NCI-H226 (cell line): ENCODE results near the gene STX1A.
A peak's percentile ranks its signal among the peaks of the same experiment; 100 is the strongest.

Experiments
- DNase-seq: peaks from one replicate; pipeline ENCODE4 v3.0.0-alpha.2; 2015

Gene STX1A

DNA sequence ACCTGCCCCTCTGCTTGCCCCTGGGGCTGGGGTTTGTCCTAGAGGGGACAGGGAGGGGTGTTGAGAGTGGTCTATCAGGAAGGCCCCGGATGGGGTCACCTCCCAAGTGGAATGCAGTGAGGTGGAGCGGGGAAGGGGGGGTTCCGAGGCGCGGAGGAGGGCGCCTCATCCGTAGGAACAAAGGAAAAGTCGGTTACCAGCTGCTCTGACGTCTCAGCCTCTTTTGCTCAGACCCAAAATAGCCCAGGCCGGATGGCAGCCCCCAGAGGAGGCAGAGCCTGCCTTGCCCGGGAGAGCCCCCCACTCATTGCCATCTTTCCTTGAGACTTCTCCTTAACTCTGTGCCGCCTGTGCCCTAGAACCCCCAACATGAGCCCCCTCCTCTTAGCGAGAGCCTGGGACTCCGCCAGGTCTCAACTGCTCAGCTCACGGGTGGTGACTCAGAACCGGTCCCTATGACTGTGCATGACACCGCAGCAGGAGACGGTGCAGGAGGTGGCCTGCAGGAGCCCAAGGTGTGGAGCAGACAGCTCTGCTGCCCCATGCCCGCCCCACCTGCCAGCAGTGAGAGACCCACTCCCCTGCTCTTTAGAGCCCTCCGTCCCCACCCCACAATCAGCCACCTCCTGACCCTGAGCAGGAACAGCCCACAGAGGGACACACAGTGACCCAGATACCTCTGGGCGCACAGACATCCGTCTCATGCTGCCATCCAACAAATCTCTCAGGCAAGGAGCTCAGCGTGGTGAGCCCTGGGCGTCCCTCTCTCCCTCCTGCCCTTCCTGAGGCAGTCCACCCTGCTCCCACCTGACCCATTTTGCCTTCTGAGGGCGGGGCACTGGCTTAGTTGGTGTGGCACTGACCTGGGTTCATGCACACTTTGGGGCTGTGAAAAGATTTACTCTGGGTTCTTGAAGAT, 13.1 kb downstream of the STX1A start:
- DNase-seq = no peak

DNA sequence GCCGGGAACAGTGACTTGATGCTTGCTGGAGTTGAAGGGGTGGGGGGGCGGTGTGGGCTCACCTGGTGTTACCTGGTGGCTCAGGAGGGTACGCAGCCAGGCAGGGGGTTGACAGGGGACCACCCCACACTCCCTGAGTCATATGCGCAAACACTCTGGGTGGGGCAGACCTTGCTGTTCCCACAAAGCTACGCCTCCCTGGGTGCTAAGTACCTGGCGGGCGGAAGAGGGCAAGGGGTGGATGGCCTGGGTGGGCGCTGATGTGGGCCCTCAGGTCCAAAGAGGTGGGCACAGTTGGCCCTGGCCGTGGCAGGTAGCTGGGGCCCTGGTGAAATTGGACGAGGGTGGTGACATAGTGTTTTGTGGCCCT, 13.9 kb downstream of the STX1A start:
- no peak for DNase-seq

DNA sequence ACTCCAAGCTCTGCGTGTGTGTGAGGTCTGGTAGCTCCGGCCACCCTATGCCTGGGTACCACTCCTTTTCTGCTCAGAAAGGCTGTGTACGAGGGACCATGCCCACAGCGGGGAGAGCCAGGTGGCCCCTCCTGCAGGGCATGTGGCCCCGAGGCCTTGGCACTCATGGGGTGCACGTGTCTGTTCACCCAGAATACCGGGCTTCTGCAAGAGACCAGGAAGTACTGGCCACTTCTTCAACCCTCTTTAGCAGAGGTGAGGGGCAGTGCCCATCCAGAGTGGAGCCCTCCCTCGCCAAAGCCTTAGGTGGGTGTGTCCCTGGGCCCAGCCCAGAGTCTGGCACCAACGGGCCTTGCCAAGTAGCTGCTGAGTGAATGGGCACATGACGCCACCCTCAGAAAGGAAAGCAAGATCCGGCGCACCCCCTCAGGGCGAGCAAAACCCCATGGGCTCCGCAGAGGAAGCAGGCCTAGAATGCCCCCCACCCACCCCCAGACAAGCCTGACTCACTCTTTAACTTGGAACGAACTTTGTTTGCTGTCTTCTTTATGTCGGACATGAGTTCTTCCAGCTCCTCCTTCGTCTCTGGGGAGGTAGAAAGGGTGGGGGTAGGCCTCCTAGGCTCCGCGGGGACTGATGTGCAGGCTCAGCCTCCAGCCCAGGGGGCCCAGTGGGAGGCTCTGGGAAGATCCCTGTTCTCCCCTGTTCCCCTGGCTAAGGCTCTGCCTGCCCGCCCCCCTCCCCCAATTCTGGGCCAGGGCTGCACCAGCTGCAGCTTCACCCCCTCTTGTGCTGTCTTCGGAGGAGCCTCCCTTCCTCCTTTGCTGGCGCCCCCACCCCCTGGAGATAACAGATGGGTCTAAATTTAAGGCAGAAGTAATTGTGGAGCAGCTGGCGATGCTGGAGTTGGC, 14.6 kb downstream of the STX1A start:
- DNase-seq = peak; percentile 72

DNA sequence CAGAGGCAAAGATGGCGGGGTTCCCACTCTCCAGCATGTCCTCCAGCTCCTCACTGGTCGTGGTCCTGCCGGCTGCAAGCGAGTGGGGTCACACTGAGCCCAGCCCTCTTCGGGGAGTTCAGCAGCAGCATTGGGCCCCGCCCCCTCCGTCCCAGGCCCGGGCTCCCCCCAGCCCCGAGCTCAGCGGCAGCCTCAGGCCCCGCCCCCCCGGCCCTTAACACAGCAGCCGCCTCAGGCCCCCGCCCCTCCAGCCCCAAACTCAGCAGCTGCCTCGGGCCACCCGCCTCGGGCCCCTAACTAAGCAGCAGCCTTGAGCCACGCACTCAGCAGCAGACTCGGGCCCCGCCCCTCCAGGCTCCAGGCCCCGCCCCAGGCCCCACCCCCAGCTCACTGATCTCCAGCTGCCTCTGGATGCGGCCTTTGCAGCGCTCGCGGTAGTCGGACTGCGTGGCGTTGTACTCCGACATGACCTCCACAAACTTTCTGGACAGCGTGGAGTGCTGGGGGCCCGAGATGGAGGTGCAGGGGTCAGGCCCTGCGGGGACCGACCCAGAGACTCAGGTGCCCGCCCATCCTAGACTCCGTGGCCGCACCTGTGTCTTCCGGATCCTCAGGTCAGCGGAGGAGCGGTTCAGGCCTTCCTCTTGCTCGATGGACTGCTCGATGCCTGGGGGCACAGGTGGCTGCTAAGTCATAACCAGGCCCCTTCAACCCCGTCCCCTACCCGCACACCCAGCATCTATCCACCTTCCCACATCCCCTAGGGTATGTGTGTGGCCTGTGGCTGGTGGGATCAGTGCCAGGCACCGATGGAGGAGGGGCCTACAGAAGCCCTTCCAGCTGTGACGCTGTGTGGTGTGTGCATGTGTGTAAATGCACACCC, 15.5 kb downstream of the STX1A start:
- DNase-seq = no peak

DNA sequence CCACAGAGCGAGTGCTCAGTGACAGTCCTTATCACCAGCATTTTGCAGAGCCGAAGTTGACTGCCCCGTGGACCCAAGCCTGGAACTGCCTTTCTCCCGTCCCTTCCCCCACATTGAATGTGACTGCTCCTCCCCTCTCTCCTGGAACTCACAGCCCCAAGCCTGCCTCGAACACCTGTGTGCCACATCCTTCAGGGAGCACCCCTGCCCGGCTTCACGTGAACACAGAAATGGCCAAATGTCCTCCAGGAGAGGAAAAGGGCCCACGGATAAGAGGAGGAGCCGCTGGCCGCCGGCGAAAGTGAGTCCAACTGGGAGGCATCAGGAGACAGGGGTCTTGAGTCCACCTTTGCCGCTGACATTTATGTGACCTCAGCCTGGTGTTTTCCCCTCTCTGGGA, 16.2 kb downstream of the STX1A start:
- no peak for DNase-seq

DNA sequence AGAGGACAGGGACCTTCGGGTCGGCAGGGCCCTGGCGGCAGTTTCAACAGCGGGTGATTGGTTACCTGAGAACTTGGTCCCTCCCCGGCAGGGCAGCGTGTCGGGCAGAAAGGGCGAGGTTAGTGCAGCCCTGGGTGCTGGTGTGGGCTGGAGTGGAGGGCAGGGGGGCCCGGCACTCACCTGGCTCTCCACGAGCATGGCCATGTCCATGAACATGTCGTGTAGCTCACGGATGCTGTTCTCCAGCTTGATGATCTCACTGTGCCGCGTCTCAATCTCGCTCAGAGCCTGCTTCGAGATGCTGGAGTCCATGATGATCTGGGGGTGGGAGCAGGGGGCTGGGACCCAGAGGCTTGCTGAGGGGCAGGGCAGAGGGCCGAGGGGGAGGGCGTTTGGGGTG, 16.8 kb downstream of the STX1A start:
- no peak for DNase-seq

DNA sequence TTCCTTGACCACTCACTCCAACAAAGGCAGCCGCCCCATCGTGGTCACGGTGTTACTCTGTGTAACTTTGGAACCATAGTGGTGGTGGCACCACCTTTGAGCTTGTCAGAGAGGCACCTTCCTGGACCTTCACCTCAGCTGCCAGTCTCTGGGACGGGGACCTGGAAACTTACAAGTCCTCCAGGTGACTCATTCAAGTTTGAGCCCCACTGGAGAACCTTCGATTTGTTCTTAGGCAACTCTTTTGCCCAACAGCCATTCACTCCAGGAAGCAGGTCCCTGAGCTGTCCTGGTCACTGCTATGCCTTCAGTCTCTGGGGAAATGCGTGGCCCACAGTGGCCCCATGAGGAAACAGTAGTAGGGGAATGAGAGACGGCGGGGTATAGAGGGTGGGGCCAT, 17.2 kb downstream of the STX1A start:
- DNase-seq = no peak

DNA sequence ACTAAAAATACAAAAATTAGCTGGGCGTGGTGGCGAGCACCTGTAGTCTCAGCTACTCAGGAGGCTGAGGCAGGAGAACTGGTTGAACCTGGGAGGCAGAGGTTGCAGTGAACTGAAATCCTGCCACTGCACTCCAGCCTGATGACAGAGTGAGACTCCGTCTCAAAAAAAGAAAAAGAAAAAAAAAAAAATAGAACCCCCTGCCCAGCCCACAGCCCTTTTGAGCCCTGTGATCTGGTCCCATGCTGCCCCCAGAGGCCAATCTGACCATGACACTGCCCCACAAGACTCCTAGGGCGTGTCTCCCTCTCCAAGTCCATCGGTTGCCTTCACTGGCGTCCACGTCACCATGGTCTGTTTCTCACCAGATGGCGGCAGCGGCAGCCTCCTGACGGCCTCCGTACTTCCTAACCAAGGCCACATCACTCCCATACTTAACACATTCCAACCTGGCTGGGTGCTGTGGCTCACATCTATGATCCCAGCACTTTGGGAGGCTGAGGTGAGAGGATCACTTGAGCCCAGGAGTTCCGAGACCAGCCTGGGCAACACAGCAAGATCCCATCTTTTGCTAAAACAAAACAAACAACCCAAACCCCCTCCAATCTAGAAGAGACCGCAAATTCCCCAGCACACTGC, 18.0 kb downstream of the STX1A start:
- no peak for DNase-seq

DNA sequence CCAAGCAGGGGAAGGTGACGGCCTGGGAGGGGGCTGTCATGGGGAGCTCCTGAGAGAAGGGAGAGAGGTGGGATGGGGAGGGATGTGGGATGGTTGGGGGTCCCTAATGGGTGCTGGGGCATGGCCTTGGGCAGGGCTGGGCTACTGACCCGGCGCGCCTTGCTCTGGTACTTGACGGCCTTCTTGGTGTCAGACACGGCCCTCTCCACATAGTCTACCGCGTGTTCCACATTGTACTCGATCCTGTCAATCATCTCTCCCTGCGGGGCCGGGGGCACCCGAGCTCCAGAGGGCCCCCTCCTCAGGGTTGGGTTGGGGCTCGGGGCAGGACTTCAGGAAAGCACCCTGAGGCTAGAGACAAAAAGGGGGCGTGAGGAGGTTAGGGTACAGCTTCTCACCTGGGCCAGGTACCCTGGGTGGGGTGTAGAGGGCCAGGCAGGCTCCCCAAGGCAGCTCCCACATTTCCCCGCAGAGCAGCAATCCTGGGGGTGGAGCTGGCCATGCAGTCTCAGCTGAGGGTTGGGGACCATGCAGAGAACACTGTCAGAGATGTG, 18.8 kb downstream of the STX1A start:
- DNase-seq = no peak

DNA sequence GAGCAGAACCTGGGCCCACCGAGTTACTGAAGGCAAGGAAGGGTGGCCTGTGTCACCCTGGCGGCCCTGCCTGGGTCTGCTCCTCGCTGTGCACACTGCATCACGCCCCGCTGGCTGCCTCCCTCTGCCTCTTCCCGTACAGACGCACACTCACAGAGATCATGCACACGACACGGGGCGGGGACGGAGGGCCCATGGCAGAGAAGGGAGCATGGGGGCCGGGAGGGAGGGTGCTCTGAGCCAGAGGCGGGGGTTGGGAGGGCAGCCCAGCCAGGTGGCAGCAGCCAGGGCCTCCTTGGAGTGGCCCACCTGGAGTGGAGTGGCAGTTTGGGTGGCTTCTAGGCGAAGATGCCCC, 19.4 kb downstream of the STX1A start:
- no peak for DNase-seq

DNA sequence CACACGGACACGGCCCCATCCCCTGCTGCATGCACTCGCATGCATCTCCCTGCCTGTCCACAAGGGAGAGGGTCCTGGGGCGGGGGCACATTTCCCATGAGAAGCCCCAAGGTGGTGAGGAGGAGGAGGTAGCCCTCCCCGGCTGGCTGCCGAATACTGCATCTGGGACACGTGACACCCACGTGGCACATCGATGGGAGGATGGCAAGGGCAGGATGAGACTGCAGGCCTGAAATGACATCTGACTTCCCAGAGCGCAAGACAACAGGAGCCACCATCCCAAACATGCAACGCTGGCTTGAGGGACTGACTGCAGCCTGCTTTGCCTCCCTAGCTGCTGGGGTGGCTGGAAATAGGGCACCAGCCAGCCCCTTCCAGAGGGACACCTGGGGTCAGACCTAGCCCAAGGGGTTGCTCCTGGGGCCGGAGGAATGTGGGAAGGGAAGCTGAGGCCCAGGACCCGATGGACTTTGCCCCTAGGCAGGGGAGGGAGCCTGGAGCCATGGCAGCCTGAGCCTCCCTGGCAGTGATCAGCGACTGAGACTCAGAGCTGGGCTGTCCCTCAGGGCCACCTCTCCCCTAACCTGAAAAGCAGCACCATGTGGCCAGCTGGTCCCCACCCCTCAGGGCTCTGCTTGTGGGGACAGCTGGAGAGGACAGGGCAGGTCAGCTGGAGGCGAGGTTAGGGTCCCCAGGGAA, 19.9 kb downstream of the STX1A start:
- DNase-seq = no peak

DNA sequence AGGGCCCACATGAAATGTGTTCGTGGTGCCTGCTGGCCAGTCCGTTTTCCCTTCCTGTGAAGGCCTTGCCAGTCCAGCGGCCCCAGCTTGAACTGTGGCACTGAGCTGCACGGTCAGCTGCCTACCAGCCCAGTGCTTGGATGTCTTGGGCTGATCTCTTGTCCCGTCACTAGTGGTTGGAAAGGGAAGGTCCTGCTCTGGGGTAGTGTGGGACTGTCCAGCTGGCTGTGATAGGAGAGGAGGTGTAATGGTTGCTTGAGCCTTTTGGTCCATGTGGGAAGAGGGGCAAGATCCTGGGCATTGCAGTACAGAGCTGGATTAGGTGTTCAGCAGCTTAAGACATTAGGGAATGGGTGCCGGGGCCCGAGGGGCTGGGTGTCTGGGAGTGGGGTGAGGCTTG, 21.1 kb downstream of the STX1A start:
- no peak for DNase-seq

DNA sequence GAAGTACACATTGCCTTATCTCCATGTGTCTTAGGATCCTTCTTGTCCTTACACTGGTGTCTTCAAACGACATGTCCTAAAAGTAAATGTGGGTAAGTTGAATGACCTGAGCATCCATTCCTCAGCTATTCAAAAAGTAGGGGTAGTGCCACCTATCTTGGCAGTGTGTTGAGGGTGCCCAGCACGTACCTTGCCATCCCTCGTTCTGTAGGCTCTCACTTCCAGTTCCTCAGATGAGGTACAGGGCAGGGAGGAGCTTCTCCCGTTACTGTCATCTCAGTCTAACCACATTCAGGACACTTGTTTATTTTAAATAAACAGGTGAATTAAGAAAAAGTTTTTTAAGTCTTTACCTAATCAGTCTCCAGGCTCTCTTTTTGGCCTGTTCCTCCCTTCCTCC, 23.1 kb downstream of the STX1A start:
- DNase-seq = no peak

DNA sequence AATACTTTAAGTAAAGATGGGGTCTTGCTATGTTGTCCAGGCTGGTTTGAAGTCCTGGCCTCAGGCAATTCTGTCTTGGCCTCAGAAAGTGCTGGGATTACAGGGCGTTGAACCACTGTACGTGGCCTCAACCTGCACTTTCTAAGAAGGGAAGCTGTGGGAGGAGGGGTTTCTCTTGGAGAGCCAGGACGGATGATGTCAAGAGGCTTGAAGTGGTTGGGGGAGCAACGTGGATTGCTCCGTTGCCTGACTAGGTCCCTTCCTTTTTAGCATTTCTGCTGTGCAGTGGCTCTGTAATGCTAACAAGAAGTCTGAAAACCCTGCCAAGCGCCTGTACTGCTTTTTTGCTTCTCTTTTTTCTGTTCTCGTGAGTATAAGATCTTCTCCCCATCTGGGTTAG, 28.8 kb downstream of the STX1A start:
- no peak for DNase-seq

DNA sequence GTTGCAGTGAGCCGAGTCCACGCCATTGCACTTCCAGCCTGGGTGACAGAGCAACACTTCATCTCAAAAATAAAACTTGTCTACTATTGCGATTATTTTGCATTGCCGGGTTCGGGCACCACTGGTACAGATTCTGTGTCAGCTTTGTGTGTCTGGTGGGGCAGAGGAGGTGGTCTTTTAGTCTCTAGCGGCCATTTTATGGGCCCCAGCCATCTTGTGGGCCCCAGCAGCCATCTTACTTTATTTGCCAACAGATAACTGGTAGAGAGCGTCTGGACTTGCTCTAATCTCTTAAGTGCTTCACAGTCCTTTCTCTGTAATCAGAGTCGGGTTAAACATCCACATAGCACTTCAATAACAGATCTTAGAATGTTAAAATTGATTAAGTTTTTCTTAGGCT, 31.2 kb downstream of the STX1A start:
- DNase-seq = no peak

DNA sequence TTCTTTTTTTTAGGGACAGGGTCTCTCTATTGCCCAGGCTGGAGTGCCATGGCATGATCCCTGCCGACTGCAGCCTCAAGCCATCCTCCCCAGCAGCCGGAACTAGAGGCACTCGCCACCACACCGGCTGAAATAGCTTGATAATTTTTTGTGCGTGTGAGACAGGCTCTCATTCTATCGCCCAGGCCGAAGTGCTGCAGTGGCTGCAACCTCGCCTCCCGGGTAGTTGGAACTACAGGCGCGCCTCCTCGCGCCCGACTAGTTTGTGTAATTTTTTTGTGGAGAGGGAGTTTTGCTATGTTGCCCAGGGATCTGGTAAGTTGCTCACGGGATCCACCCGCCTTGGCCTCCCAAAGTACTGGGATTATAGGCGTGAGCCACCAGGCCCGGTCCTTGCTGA, 34.2 kb downstream of the STX1A start:
- no peak for DNase-seq

DNA sequence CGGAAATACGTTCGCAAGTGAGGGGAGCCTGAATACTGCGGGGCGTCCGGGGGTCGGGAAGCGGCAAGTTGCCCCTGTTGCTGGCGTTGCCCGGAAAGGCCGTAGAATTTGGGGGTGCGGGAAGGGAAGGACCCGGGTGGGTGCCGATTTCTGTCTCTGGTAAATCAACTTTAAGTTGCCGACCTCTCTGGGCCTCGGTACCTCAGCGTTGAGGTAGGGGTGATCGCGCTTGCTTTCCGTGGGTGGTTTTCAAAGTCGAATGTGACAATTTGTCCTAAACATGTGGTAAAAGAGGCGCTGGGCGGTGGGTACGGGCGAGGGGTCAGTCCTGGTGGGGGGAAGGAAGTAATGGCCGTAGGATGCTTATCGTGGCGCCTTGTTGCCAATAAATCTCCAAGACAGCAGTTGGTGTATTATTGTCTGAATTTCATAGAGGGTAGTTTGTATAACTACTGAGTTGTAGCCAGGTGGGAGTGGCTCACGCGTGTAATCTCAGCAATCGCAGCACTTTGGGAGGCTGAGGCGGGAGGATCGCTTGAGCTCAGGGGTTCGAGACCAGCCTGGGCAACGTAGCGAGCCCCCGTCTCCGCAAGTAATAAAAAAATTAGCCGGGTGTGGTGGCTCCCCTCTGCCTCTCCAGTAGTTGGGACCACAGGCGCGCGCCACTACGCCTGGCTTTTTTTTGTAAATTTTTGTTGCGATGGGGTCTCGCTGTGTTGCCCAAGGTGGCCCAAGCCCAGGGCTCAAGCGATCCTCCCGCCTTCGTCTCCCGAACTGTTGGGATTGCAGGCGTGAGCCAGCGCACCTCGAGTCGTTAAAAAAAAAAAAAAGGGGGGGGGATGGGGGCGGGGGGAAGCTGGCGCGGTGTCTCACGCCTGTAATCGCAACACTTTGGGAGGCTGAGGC, 35.4 kb downstream of the STX1A start:
- DNase-seq = no peak

DNA sequence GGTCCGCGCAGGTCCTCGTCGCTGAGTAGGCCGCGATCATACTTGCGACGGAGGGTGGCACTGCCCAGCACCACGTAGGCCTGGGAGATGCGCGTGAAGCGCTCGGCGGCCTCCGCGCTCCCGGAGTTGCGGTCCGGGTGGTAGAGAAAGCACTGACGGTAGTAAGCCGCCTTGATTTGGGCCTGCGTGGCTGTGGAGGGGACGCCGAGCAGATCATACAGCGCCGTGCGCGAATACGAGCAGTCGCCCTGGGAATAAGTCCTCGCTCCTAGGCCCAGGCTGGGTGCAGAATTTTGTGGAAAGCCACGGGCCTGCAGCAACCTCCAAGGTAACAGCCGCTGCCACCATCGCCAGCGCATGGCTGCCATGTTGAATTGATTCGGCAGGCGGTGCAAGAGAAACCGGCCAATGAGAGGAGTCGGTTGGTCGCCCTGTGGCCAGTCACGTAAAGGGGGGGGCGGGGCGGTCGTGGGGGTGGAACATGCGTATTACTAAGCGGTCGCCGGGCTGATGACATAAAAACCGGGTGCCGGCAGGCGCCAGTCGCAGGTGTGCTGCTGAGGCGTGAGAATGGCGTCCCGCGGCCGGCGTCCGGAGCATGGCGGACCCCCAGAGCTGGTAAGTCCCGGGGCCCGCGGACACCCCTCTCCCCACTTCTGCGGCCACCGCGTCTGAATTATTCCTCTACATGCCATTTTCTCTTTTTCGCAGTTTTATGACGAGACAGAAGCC, 36.2 kb downstream of the STX1A start, which contains the start of the genes BUD23 and DNAJC30:
Gene BUD23 (plus strand): TSS at position 542 of the 732 bp plus-strand sequence. CDS start 29 bp downstream, at position 571.
Gene DNAJC30 (minus strand): TSS at position 398 of the 732 bp plus-strand sequence. CDS start 30 bp downstream, at position 368.
- DNase-seq = peak; percentile 86

DNA sequence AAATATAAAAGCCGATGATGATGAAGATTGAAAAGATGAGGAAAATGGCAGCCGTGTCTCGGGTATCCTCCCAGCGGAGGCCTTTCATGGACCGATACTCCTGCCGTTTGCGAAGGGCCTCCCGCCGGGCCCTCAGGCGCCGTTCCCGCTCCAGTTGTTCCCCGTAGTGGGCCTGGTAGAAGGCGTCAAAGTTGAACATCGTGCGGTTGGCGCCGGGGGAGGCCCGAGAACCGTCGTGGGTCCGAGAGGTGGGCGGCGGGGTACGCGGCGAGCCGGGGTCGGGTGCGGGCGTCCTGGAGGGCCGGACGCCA, 36.8 kb downstream of the STX1A start:
- no peak for DNase-seq

DNA sequence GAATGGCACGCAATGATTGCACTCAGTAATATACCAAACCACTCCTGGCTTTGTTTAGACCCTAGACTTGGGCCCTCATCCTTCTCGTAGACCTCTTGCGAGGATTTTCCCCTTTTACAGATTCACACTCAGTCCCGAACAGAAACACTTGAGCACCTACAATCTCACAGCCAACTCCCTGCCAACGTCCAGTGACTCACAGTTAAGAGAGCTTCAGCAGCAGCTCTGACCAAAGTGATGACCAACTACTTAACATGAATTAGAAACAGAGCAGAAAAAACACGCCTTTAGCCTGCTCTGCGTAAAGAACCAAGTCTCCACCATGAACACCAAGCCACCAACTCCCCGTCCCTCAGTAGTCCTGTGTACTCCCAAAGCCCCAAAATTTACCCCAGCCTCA, 38.4 kb downstream of the STX1A start:
- peak; percentile 16 for DNase-seq
